H54 (cell line): ENCODE measurements around the gene BCAS1.

Experiments used
- DNase-seq: peaks from one replicate; pipeline ENCODE4 v3.0.0; 2011; ENCODE audit warnings: low spot score, mixed read lengths; ENCODE audit not compliant: insufficient read length
- FAIRE-seq: peaks from 3 replicates; lab custom pipeline; 2011; peaks lifted over from hg19 to GRCh38; lab: Jason Lieb, UNC
- POLR2A ChIP-seq: IDR thresholded peaks from 2 replicates; pipeline ENCODE4 v1.6.1; 2011; ENCODE audit warnings: low read depth, mild to moderate bottlenecking, low read length

The BCAS1 gene

GRCh38 chr20:54093423-54094267 is 23.3 kb upstream of the BCAS1 start:
- DNase-seq (no peak), FAIRE-seq (no peak)
- no peak for TF ChIP-seq POLR2A

- FAIRE-seq (no peak), DNase-seq (no peak)
Measured at GRCh38 chr20:54092021-54092420, 21.6 kb upstream of the BCAS1 start.

GRCh38 chr20:54091120-54091480 is 20.7 kb upstream of the BCAS1 start:
- FAIRE-seq (no peak), DNase-seq (no peak)
- TF ChIP-seq POLR2A: no peak

More at GRCh38 chr20:54092021-54092420, 21.6 kb upstream of the BCAS1 start:
- TF ChIP-seq POLR2A: no peak

- DNase-seq (no peak), FAIRE-seq (no peak)
- no peak for TF ChIP-seq POLR2A
Measured at GRCh38 chr20:54090230-54091119, 20.1 kb upstream of the BCAS1 start.

- no peak for TF ChIP-seq POLR2A
- FAIRE-seq: no peak
- DNase-seq: no peak
Measured at GRCh38 chr20:54088430-54088829, 18.0 kb upstream of the BCAS1 start.

GRCh38 chr20:54086507-54087039 is 16.2 kb upstream of the BCAS1 start:
- no peak for DNase-seq
- FAIRE-seq: no peak
- no peak for TF ChIP-seq POLR2A

- FAIRE-seq (no peak), DNase-seq (no peak)
- no peak for TF ChIP-seq POLR2A
Measured at GRCh38 chr20:54085910-54086309, 15.5 kb upstream of the BCAS1 start.

- no peak for DNase-seq
- no peak for TF ChIP-seq POLR2A
- FAIRE-seq: no peak
Measured at GRCh38 chr20:54085425-54085824, 15.0 kb upstream of the BCAS1 start.

- FAIRE-seq (no peak), DNase-seq (no peak)
- no peak for TF ChIP-seq POLR2A
Measured at GRCh38 chr20:54084727-54085388, 14.5 kb upstream of the BCAS1 start.

GRCh38 chr20:54084193-54084592 is 13.8 kb upstream of the BCAS1 start:
- no peak for TF ChIP-seq POLR2A
- no peak for DNase-seq
- no peak for FAIRE-seq

GRCh38 chr20:54083459-54083858 is 13.1 kb upstream of the BCAS1 start:
- no peak for DNase-seq
- FAIRE-seq: no peak
- no peak for TF ChIP-seq POLR2A

- DNase-seq (no peak), FAIRE-seq (no peak)
- TF ChIP-seq POLR2A: no peak
Measured at GRCh38 chr20:54082100-54082499, 11.7 kb upstream of the BCAS1 start.

GRCh38 chr20:54079652-54080051 is 9.3 kb upstream of the BCAS1 start:
- FAIRE-seq (no peak), DNase-seq (no peak)
- TF ChIP-seq POLR2A: no peak
